Left hindlimb (tissue), 1 donor: ENCODE results near the gene EGLN1.

Experiments used
- DNase-seq: peaks from one replicate; pipeline ENCODE4 v3.0.0-alpha.2; 2018

The EGLN1 gene

GRCh38 chr1:231420959-231421545 lies 1.0 kb downstream of the EGLN1 start:
- DNase-seq = peak; percentile 47

DNA sequence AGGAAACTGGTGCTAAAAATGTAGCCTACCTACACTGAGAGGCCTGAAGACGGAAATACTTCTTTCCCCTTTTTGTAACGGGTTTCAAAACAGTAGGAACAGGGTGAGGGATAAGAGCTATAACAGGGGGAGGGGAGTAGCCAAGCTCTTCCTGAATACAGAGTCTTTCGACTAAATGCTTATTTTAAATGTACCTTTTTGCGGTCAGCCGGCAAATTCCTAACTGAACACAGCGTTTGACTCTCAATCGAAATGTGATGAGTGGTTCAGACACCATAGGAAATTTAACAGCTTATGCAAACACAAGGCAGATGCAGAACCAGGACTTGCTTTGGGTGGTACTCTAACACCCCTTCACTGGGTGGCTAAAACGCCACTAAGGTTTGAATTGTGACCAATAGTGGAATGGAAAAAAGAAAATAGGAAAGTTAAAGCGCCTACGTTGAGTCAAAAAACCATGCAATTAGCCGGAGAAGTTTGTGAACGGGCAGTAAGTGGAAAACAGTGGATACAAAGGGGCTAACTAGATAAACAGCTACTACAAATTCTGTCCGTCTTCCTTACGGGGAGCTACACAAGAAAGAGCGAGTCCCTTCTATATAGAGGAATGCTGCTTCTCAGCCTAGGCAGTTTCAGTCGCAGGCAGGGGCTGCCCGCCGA lies 1.7 kb downstream of the EGLN1 start:
- DNase-seq = no peak

DNA sequence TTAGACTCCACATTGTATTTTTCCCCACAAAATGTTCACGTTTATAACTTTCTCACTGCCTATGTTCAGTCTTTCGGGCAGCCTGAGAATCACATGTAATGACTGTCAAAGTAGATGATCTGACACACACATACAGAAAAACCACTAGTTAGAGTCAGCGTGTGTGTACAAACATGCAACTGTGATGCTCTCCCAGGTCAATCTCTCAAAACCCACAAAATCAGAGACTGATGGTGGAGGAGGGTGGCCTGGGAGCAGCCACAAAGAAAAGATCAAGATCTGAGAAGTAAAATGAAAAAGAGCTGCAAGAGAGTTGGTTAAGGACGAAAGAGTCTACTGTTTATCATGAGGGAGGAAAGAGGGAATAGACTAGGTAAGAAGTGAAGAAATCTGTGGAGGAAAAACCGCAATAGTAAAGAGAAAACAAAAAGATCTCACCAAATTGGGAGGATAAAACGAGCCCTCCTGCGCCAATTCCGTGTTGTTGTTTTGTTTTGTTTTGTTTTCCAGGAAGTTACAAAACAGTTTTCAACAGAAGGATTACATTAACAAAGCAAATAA lies 2.3 kb downstream of the EGLN1 start:
- no peak for DNase-seq

DNA sequence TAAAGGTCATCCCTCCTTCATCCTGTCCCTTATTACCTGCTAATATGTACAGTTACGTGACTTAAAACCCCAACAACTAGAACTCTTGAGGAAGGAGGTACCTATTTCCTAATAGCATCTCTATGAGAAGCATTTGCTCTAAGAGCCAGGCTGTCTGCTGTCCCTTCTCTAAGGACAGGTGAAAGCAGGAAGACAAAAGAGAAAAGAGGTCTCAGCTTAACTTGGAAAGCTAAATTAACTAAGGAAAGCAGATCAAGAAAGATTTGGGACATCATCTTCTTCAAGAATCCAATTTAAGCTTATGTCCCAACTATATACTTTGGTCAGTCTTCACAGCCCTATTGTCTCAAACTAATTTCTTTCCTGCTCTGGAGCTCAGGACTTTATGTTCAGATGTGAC lies 2.9 kb downstream of the EGLN1 start:
- no peak for DNase-seq

DNA sequence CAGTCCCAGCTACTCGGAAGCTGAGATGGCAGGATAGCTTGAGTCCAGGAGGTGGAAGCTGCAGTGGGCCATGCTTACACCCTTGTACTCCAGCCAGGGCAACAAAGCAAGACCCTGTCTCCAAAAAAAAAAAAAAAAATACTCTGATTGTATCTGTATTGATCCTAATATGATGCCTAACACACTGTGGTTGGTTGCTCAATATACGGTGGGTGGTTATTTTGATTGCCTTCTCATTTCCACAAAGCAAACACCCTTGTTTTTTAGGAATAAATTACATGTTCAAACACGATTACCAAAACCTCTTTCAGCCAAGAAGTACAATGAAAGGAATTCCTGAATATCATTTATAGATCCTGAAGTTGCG lies 3.4 kb downstream of the EGLN1 start:
- DNase-seq = no peak

DNA sequence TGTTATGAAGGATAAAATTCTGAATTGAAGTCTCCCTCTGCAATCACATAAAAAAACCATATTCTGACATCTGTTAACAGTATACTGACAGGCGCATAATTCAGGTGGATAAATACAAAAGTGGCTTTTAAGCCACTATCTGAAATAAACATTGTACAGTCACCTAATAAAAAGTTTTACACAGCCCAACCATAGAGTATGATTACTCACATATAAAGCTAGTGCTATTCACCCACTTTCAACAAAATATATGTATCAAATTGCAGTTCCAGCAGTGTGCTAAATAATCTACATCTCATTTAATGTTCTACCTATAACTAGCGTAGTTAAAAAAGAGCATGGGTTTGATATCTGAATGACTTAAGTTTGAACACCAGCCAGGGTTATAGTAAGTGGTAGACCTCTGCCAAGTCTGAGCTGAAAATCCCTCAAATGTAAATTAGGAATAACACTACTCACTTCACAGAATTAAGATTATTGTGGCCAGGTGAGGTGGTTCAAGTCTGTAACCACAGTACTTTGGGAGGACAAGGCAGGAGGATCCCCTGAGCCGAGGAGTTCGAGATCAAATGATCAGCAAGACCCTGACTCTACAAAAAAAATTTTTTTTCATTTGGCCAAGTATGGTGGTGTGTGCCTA lies 3.9 kb downstream of the EGLN1 start:
- DNase-seq = no peak

GRCh38 chr1:231417513-231417912 lies 4.6 kb downstream of the EGLN1 start:
- DNase-seq = no peak

- DNase-seq = no peak
Observed at GRCh38 chr1:231416901-231417300, 5.2 kb downstream of the EGLN1 start.

DNA sequence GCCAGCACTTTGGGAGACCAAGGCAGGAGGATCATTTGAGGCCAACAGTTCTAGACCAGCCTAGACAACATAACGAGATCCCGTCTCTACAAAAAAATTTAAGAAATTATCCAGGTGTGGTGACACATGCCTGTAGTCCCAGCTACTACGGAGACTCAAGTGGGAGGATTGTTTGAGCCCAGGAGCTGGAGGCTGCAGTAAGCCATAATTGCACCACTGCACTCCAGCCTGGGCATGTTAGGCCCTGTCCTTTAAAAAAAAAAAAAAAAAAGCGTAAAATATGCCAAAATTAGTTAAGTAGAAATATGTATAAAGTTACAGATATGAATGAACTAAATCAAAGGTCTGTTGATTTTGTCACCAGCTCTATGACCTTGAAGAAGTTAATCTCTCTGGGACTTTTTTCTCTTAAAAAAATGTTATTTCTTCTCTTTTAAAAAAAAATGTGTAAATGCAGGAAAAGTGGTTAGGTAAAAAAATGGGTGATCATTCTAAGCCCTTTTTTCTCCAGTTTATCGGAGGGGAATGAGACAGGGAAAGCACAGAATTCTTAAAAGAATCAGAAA lies 7.0 kb downstream of the EGLN1 start:
- no peak for DNase-seq

DNA sequence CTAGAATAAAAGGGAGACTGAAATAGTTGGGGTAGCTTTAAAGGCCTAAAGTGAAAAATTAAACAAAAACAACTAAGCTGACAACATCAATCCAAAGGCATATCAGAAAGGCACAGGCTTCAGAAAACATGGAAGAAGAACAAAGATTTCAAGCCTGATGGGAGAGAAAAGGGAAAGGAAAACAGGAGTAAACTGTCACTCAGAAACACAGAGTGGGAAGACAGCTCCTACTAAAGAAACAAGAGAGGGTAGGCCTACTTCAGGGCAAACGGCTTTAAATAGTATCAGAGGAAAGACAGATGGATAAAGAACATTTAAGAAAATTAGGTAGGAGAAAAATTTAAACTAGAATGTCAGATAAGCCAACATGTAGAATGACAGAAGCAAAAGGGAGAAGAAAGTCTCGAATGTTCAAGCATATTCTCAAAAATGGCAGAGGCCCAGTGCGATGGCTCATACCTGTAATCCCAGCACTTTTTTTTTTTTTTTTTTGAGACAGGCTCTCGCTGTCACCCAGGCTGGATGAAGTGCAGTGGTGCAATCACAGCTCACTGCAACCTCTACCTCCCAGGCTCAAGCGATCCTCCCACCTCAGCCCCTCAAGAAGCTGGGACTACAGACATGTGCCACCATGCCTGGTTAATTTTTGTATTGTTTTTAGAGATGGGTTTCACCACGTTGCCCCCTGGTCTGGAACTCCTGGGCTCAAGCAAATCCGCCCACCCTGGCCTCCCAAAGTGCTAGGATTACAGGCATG lies 7.6 kb downstream of the EGLN1 start:
- DNase-seq = no peak

GRCh38 chr1:231413749-231414082 lies 8.4 kb downstream of the EGLN1 start:
- DNase-seq = no peak

DNA sequence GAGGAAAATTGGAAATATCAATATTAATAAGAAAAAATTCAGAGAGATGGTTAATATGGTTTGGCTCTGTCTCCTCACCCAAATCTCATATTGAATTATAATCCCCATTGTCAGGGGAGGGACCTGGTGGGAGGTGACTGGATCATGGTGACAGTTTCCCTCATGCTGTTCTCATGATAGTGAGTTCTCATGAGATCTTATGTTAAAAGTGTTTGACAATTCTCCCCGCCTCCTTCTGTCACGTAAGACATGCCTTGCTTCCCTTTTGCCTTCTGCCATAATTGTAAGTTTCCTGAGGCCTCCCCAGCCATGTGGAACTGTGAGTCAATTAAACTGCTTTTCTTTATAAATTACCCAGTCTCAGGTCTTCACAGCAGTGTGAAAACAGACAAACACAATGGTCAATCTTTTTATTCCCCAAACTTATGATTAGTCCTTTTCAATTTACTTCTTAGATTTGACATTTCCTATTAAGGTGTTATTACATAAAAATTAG lies 11.0 kb downstream of the EGLN1 start:
- no peak for DNase-seq

GRCh38 chr1:231410036-231410612 lies 12.0 kb downstream of the EGLN1 start:
- DNase-seq = no peak

- no peak for DNase-seq
Observed at GRCh38 chr1:231408528-231409094, 13.5 kb downstream of the EGLN1 start.

DNA sequence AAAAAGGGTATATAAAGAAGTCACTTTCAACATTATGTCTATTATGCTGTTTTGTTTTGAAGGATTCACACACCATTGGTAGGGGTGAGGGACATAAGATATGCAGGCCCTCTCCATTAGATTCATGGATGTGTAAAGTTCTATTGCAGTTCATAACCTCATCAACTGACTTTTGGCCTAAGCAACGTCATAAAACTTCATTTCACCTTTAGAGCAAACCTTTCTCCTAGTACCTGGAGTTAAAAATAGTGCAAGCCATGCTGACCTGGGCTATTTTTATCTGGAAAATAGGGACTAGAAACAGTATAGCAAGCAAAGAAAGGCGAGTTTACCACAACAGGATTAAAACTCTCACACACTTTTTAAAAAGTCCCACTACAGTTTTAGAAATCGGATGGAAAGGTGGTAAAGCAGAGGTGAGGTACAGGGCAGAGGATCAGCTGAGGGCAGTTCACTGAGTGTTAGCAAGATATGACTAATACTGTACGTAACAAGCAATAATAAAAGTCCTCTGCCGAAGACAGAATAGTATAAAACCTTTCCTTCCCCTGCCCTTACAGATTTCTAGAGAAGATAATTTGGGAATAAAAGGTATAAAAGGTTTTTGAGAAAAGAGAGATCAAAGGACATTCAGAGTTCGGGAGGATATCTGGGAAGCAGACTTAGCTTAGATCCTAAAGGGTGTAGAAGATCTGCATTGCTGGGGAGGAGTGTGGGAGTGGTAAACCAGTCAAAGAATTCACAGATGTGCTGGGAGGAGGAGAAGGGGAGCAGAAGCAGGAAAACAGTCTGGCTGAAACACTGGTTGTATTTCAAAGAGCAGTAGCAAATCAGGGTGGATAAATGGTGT lies 14.3 kb downstream of the EGLN1 start:
- no peak for DNase-seq

DNA sequence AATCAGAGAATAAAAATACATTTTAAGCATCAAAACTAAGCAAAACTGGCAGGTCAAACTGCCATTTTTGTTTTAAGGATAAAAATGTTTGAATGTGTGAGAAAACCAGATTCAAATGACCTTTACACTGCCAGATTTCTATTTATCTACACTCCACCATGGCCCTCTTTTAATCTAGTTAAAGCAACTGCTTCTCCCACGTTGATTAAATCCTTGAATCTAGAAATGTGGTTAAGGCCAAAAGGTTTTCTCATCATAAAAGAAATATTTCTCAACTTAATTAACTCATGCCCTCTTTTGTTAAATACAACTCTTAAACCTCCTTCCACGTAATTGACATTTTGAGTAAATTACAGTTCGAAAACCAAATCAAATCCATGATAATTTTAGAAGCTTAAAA lies 15.0 kb downstream of the EGLN1 start:
- no peak for DNase-seq

DNA sequence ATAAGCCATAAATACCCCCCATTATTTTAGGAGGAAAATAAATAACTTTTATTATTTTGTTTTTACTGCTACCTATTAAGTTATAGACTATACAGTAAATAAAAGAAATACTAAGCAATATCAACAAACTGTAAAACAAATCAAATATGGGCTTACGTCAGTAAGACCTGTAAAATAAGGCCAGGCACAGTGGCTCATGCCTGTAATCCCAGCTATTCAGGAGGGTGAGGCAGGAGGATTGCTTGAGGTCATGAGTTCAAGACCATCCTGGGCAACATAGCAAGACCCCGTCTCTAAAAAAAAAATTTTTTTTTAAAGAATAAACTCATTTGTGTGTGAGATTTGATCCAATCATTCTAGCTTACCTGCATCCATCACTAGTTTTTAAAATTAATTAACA lies 17.8 kb downstream of the EGLN1 start:
- DNase-seq = no peak

GRCh38 chr1:231401478-231401877 lies 20.6 kb downstream of the EGLN1 start:
- no peak for DNase-seq

DNA sequence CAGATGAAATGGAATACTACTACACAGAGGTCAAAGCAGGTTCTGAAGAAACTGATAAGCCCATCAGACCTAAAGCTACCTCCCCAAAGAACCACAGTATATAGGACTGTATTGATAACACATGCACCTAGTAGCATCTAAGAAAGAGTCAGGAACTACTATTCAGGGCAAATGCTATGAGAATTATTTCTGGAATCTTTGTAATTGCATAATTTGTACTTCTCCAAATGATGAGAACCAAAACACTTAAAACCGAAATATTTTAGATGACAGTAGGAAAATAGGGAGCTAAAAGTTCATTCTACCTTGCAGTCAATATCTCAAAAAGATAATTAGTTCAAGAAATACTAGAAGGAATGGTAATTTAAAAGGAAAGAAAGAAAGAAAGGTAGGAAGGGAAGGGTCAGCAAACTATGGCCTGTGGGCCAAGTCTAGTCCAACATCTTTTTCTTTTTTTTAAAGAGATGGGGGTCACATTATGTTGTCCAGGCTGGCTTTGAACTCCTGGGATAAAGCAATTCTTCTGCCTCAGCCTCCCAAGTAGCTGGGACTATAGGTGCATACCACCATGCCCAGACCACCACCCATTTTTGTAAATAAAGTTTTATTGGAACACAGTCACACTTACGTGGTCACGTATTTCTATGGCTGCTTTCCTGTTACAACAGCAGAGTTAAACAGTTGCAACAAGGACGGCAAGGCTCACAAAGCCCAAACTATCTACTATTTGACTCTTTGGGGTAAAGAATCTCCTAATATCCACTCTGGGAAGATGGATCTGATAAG lies 24.0 kb downstream of the EGLN1 start:
- no peak for DNase-seq

DNA sequence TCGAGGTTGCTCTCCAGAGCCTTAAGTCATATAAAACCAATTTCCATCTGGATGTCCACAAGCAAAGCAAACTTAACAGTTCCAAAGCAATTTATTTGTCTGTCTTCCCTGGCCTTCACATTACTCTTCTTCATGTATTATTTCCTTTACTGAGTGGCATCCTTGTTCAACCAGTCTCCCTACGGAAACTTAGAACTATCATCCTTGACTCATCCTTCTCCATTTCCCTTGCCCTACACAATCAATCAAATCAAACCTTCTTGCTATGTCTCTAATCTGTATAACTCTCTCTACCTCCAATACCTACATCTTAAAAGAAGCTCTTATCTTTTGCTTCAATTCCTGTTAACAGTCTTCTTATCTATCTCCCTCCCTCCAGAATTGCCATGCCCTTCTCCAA lies 25.4 kb downstream of the EGLN1 start:
- no peak for DNase-seq

GRCh38 chr1:231395998-231396390 lies 26.1 kb downstream of the EGLN1 start:
- no peak for DNase-seq
